HepG2 (cell line): ENCODE results near the gene CRMP1. TPM values are rescaled to one million over a fixed set of nuclear protein-coding genes. Genes with fewer than 3 reads are reported as not detected.
A peak's percentile ranks its signal among the peaks of the same experiment; 100 is the strongest.

Experiments
- ATAC-seq: fragments of 200-7000 bp; cut with Tn5 transposase; 3 replicates; pipeline ENCODE4 v1.9.1; 2020; ENCODE audit warnings: mild to moderate bottlenecking, moderate library complexity
- BruUV-seq: library from RNA; stranded (reverse); fragments of 400-500 nt; replicated peaks from 2 replicates; lab custom pipeline; 2021; lab: Mats Ljungman, UMichigan
- CTCF ChIA-PET: fragments of 300-600 bp; formaldehyde crosslinking; extraction: SDS; loops from one replicate; lab custom pipeline; 2021; ENCODE audit warnings: low total read pairs, inconsistent platforms, low intra/inter-chr PET ratio; lab: Yijun Ruan, JAX
- POLR2A ChIA-PET: fragments of 350-600 bp; sonication (Branson Sonifier 250); formaldehyde crosslinking; loops from one replicate; lab custom pipeline; 2020; ENCODE audit warnings: antibody characterized with exemption, inconsistent platforms; lab: Yijun Ruan, JAX
- DNase-seq: peaks from one replicate; pipeline ENCODE4 v3.0.0-alpha.2; 2015; ENCODE audit warnings: low spot score
- FAIRE-seq: peaks from 3 replicates; lab custom pipeline; 2011; peaks lifted over from hg19 to GRCh38; lab: Jason Lieb, UNC
- H2AFZ ChIP-seq: one replicate; pipeline ENCODE4 v1.6.1; 2011; ENCODE audit warnings: low read length, inconsistent platforms
- H3K27ac ChIP-seq: fragments of 300-600 bp; 3 replicates; pipeline ENCODE4 v1.8.0; 2011; ENCODE audit warnings: mixed run types, mild to moderate bottlenecking, mixed read lengths, low read length, inconsistent platforms; ENCODE audit not compliant: insufficient read depth; ENCODE audit errors: extremely low read length
- H3K27me3 ChIP-seq, 2 experiments: fragments of 200-600 bp in 1 of 2; 2 replicates in 1 of 2; 3 replicates in 1 of 2; pipeline versions ENCODE4 v1.6.0 to v1.8.0; 2011; ENCODE audit warnings: low read length in 2 of 2, mild to moderate bottlenecking in 2 of 2, moderate library complexity in 2 of 2, inconsistent platforms in 1 of 2; ENCODE audit not compliant: insufficient read depth in 2 of 2, control insufficient read depth in 1 of 2
- H3K36me3 ChIP-seq, 2 experiments: fragments of 200-600 bp in 1 of 2; replicated peaks in 1 of 2; 2 replicates in 1 of 2; 3 replicates in 1 of 2; pipeline versions ENCODE4 v1.5.1 to v1.8.0; 2011; ENCODE audit warnings: low read length in 2 of 2, inconsistent platforms in 1 of 2; ENCODE audit not compliant: insufficient read depth in 2 of 2, control insufficient read depth in 1 of 2
- H3K4me1 ChIP-seq: 2 replicates; pipeline ENCODE4 v1.5.1; 2012; ENCODE audit warnings: low read length, inconsistent platforms; ENCODE audit not compliant: insufficient read depth
- H3K4me2 ChIP-seq: 2 replicates; pipeline ENCODE4 v1.6.0; 2011; ENCODE audit warnings: low read depth, low read length, inconsistent platforms
- H3K4me3 ChIP-seq, 3 experiments: fragments of 200-600 bp in 1 of 3; sonication (generic), shearing (Covaris generic) in 1 of 3; replicated peaks in 1 of 3; 2 replicates each; pipeline ENCODE4 v1.5.1; 2011 to 2016; ENCODE audit warnings: low read length in 3 of 3, inconsistent platforms in 2 of 3, low read depth in 2 of 3, mild to moderate bottlenecking in 2 of 3, control low read depth in 1 of 3, mixed read lengths in 1 of 3; ENCODE audit not compliant: insufficient read depth in 1 of 3
- H3K79me2 ChIP-seq: one replicate; pipeline ENCODE4 v1.6.1; 2011; ENCODE audit warnings: low read length, inconsistent platforms; ENCODE audit not compliant: insufficient read depth
- H3K9ac ChIP-seq: 2 replicates; pipeline ENCODE4 v1.6.0; 2011; ENCODE audit warnings: mild to moderate bottlenecking, low read depth, low read length, inconsistent platforms; ENCODE audit not compliant: insufficient read depth
- H3K9me3 ChIP-seq: 2 replicates; pipeline ENCODE4 v1.5.1; 2012; ENCODE audit warnings: mild to moderate bottlenecking, low read length
- H4K20me1 ChIP-seq: 2 replicates; pipeline ENCODE4 v1.6.0; 2011; ENCODE audit warnings: inconsistent platforms, mild to moderate bottlenecking, low read length, moderate library complexity; ENCODE audit not compliant: insufficient read depth
- ATAD3A ChIP-seq: sonication (generic); formaldehyde crosslinking; IDR thresholded peaks from 2 replicates; pipeline ENCODE4 v1.4.0; 2020; ENCODE audit warnings: missing genetic modification reagents
- ZKSCAN1 ChIP-seq: fragments of 150-350 bp; IDR thresholded peaks from 2 replicates; pipeline ENCODE4 v1.6.1; 2014; ENCODE audit warnings: low read length
- ZMYM3 ChIP-seq: sonication (generic); formaldehyde crosslinking; IDR thresholded peaks from 2 replicates; pipeline ENCODE4 v1.5.1; 2020; ENCODE audit warnings: mild to moderate bottlenecking, missing genetic modification reagents
- ZNF124 ChIP-seq: sonication (generic); formaldehyde crosslinking; IDR thresholded peaks from 2 replicates; pipeline ENCODE4 v1.4.0; 2020; ENCODE audit warnings: missing genetic modification reagents
- ZNF326 ChIP-seq: sonication (generic); formaldehyde crosslinking; IDR thresholded peaks from 2 replicates; pipeline ENCODE4 v1.4.0; 2020; ENCODE audit warnings: missing genetic modification reagents, borderline replicate concordance
- ZNF430 ChIP-seq: sonication (generic); formaldehyde crosslinking; IDR thresholded peaks from 2 replicates; pipeline ENCODE4 v1.9.0; 2021; ENCODE audit warnings: mild to moderate bottlenecking, missing genetic modification reagents
- ZNF569 ChIP-seq: sonication (generic); formaldehyde crosslinking; IDR thresholded peaks from 2 replicates; pipeline ENCODE4 v1.5.0; 2020; ENCODE audit warnings: mild to moderate bottlenecking, missing genetic modification reagents, moderate library complexity, borderline replicate concordance
- ZNF878 ChIP-seq: sonication (generic); formaldehyde crosslinking; IDR thresholded peaks from 2 replicates; pipeline ENCODE4 v1.8.1; 2023; ENCODE audit warnings: mild to moderate bottlenecking, missing genetic modification reagents, moderate library complexity
- WGBS: methylation state at CpG from one replicate; pipeline ENCODE4 v1.1.6; 2017; ENCODE audit warnings: low lambda C conversion rate; 5-methylcytosine and 5-hydroxymethylcytosine counted together
- in situ Hi-C: cut with HindIII; loops from 2 replicates; pipeline ENCODE4 v1.10.0; 2017; ENCODE audit warnings: low pct_unique_long_range_greater_than_20kb; ENCODE audit not compliant: extremely low pct_ligation_motif_present
- intact Hi-C: fragments of 100-400 bp; cut with micrococcal nuclease; formaldehyde crosslinking; loops from one replicate; pipeline ENCODE4 v1.10.0; 2022; ENCODE audit not compliant: unreplicated experiment
- polyA plus RNA-seq, 8 experiments: library from polyadenylated mRNA; depleted of rRNA in 3 of 8; stranded (reverse) in 7 of 8; unstranded in 1 of 8; fragments of >200 nt; fragmentation: Illumina TruSeq in 4 of 8; extraction: Trizol in 4 of 8; gene quantifications; 2 replicates each; pipeline versions ENCODE4 v1.2.1 to v1.2.3, GENCODE V29; 2011 to 2016; ENCODE audit warnings: low read depth in 4 of 8, missing spikeins in 1 of 8, mixed read lengths in 1 of 8; ENCODE audit not compliant: insufficient read depth in 1 of 8
- total RNA-seq, 5 experiments: library from RNA; depleted of rRNA; stranded (reverse); fragments of >200 nt; fragmentation: Illumina TruSeq; extraction: Trizol; gene quantifications; 2 replicates each; pipeline ENCODE4 v1.2.3, GENCODE V29; 2016; ENCODE audit warnings: low read depth in 1 of 5
- TF ChIP-seq, protein P1 (sequence below): sonication (generic); formaldehyde crosslinking; IDR thresholded peaks from 2 replicates; pipeline ENCODE4 v1.9.0; 2021; ENCODE audit warnings: mild to moderate bottlenecking, missing genetic modification reagents
- TF ChIP-seq, protein P2 (sequence below): sonication (generic); formaldehyde crosslinking; conservative IDR thresholded peaks from 2 replicates; pipeline ENCODE4 v1.8.1; 2023; ENCODE audit warnings: missing genetic modification reagents
- TF ChIP-seq, protein P3 (sequence below): sonication (generic); formaldehyde crosslinking; IDR thresholded peaks from 2 replicates; pipeline ENCODE4 v1.9.0; 2021; ENCODE audit warnings: missing genetic modification reagents, mild to moderate bottlenecking, borderline replicate concordance
- TF ChIP-seq, protein P4 (sequence below): sonication (generic); formaldehyde crosslinking; IDR thresholded peaks from 2 replicates; pipeline ENCODE4 v1.4.0; 2020; ENCODE audit warnings: missing genetic modification reagents

The CRMP1 gene
- total and polyA plus RNA-seq, 2 of the 13 experiments (the other 11 are each of a cell fraction or from before 2014, with no cell fraction given), result not detected

DNA sequence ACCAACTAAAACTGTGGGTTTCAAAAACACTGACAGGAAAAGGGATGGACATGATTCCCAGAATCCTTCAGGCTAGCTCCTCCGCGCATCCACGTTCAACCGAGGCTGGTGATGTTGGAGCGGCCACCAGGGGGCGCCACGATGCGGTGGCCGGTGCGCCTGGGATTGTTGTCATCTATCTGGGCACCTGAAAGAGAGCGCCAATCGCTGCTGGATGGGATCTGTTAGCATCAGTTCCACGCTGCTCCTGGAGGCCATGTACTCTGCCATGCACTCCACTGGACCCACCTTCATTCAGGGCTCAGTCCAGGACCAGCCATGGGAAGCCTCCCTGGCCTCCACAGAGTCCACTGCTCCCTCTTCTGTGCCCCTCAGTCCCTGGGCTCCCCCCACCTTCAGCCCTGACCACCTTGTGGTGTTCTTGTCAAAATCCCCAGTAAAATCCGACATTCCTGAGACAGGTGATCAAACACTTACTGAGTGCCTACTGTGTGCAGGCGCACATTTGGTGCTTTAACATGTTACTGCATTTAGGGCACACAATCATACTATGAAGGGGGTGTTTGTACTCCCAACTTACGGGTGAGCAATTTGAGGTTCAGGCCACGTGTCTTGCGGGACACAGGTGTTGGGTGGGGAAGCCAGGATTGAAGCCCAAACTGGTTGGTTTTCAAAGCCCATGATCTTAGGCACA is 71.1 kb downstream of the CRMP1 start:
- H3K4me3 ChIP-seq, result no peak overlapping the region
- POLR2A ChIA-PET, result no interaction called here
- CTCF ChIA-PET, result no interaction called here
- peaks cover 7 to 11% of the 10 kb centered on the region in 2 experiments; a peak in 3 of 5 replicates for H3K36me3 ChIP-seq
- H2AFZ ChIP-seq, result no peak overlapping the region
- FAIRE-seq (no peak), DNase-seq (no peak), ATAC-seq (no peak)
- H4K20me1 ChIP-seq, result no peaks in the 10 kb centered on the region
- no peaks in the 10 kb centered on the region for H3K9me3 ChIP-seq
- BruUV-seq, result no TSS peak
- no peak overlapping the region for H3K4me2 ChIP-seq
- H3K27me3 ChIP-seq, result no peaks in the 10 kb centered on the region
- H3K79me2 ChIP-seq, result no peaks in the 10 kb centered on the region
- no peak overlapping the region for H3K9ac ChIP-seq
- 86% methylated on average over 15 of the region's 18 CpGs for WGBS
- in situ Hi-C loops (loop anchor here (10.0 to 25.0 kb wide), 2 partner anchors 427 to 835 kb away; no protein-coding TSS in a partner anchor), intact Hi-C loops (no loop called here)
- no peak overlapping the region for H3K27ac ChIP-seq
- no peaks in the 10 kb centered on the region; the same call in 1 of the 2 replicates for H3K4me1 ChIP-seq
- TF ChIP-seq ZMYM3 (CRISPR knock-in tag), result no peak
- TF ChIP-seq ZNF878 (CRISPR knock-in tag), result no peak
- TF ChIP-seq, protein P1, sequence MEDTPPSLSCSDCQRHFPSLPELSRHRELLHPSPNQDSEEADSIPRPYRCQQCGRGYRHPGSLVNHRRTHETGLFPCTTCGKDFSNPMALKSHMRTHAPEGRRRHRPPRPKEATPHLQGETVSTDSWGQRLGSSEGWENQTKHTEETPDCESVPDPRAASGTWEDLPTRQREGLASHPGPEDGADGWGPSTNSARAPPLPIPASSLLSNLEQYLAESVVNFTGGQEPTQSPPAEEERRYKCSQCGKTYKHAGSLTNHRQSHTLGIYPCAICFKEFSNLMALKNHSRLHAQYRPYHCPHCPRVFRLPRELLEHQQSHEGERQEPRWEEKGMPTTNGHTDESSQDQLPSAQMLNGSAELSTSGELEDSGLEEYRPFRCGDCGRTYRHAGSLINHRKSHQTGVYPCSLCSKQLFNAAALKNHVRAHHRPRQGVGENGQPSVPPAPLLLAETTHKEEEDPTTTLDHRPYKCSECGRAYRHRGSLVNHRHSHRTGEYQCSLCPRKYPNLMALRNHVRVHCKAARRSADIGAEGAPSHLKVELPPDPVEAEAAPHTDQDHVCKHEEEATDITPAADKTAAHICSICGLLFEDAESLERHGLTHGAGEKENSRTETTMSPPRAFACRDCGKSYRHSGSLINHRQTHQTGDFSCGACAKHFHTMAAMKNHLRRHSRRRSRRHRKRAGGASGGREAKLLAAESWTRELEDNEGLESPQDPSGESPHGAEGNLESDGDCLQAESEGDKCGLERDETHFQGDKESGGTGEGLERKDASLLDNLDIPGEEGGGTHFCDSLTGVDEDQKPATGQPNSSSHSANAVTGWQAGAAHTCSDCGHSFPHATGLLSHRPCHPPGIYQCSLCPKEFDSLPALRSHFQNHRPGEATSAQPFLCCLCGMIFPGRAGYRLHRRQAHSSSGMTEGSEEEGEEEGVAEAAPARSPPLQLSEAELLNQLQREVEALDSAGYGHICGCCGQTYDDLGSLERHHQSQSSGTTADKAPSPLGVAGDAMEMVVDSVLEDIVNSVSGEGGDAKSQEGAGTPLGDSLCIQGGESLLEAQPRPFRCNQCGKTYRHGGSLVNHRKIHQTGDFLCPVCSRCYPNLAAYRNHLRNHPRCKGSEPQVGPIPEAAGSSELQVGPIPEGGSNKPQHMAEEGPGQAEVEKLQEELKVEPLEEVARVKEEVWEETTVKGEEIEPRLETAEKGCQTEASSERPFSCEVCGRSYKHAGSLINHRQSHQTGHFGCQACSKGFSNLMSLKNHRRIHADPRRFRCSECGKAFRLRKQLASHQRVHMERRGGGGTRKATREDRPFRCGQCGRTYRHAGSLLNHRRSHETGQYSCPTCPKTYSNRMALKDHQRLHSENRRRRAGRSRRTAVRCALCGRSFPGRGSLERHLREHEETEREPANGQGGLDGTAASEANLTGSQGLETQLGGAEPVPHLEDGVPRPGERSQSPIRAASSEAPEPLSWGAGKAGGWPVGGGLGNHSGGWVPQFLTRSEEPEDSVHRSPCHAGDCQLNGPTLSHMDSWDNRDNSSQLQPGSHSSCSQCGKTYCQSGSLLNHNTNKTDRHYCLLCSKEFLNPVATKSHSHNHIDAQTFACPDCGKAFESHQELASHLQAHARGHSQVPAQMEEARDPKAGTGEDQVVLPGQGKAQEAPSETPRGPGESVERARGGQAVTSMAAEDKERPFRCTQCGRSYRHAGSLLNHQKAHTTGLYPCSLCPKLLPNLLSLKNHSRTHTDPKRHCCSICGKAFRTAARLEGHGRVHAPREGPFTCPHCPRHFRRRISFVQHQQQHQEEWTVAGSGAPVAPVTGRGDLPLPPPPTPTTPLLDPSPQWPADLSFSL (CRISPR knock-in tag), result no peak
- no peak for TF ChIP-seq ZNF326 (CRISPR knock-in tag)
- peak; percentile 83 for TF ChIP-seq ZKSCAN1
- TF ChIP-seq, protein P2, sequence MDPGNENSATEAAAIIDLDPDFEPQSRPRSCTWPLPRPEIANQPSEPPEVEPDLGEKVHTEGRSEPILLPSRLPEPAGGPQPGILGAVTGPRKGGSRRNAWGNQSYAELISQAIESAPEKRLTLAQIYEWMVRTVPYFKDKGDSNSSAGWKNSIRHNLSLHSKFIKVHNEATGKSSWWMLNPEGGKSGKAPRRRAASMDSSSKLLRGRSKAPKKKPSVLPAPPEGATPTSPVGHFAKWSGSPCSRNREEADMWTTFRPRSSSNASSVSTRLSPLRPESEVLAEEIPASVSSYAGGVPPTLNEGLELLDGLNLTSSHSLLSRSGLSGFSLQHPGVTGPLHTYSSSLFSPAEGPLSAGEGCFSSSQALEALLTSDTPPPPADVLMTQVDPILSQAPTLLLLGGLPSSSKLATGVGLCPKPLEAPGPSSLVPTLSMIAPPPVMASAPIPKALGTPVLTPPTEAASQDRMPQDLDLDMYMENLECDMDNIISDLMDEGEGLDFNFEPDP, result no peak
- TF ChIP-seq ZNF124, result no peak
- TF ChIP-seq ATAD3A, result no peak
- no peak for TF ChIP-seq ZNF430
- TF ChIP-seq, protein P3, sequence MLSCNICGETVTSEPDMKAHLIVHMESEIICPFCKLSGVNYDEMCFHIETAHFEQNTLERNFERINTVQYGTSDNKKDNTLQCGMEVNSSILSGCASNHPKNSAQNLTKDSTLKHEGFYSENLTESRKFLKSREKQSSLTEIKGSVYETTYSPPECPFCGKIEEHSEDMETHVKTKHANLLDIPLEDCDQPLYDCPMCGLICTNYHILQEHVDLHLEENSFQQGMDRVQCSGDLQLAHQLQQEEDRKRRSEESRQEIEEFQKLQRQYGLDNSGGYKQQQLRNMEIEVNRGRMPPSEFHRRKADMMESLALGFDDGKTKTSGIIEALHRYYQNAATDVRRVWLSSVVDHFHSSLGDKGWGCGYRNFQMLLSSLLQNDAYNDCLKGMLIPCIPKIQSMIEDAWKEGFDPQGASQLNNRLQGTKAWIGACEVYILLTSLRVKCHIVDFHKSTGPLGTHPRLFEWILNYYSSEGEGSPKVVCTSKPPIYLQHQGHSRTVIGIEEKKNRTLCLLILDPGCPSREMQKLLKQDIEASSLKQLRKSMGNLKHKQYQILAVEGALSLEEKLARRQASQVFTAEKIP (CRISPR knock-in tag), result no peak
- TF ChIP-seq ZNF569 (CRISPR knock-in tag), result no peak
- TF ChIP-seq, protein P4, sequence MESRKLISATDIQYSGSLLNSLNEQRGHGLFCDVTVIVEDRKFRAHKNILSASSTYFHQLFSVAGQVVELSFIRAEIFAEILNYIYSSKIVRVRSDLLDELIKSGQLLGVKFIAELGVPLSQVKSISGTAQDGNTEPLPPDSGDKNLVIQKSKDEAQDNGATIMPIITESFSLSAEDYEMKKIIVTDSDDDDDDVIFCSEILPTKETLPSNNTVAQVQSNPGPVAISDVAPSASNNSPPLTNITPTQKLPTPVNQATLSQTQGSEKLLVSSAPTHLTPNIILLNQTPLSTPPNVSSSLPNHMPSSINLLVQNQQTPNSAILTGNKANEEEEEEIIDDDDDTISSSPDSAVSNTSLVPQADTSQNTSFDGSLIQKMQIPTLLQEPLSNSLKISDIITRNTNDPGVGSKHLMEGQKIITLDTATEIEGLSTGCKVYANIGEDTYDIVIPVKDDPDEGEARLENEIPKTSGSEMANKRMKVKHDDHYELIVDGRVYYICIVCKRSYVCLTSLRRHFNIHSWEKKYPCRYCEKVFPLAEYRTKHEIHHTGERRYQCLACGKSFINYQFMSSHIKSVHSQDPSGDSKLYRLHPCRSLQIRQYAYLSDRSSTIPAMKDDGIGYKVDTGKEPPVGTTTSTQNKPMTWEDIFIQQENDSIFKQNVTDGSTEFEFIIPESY (CRISPR knock-in tag), result peak; percentile 82
